Retinal pigment epithelial cell (primary cell): ENCODE measurements around the gene SCMH1.

Source experiments
- DNase-seq: peaks from one replicate; pipeline ENCODE4 v3.0.0-alpha.2; 2010; ENCODE audit warnings: low read depth
- H3K4me3 ChIP-seq: 2 replicates; pipeline ENCODE4 v1.5.1; 2011; ENCODE audit warnings: mild to moderate bottlenecking, low read length, control low read depth, moderate library complexity
- TF ChIP-seq, protein P1 (sequence below): conservative IDR thresholded peaks from 2 replicates; pipeline ENCODE4 v1.5.1; 2011; ENCODE audit warnings: low read depth, low read length, control low read depth, inconsistent platforms

SCMH1 gene

GRCh38 chr1:41174170-41174569 is 67.9 kb downstream of the SCMH1 start:
- TF ChIP-seq, protein P1, sequence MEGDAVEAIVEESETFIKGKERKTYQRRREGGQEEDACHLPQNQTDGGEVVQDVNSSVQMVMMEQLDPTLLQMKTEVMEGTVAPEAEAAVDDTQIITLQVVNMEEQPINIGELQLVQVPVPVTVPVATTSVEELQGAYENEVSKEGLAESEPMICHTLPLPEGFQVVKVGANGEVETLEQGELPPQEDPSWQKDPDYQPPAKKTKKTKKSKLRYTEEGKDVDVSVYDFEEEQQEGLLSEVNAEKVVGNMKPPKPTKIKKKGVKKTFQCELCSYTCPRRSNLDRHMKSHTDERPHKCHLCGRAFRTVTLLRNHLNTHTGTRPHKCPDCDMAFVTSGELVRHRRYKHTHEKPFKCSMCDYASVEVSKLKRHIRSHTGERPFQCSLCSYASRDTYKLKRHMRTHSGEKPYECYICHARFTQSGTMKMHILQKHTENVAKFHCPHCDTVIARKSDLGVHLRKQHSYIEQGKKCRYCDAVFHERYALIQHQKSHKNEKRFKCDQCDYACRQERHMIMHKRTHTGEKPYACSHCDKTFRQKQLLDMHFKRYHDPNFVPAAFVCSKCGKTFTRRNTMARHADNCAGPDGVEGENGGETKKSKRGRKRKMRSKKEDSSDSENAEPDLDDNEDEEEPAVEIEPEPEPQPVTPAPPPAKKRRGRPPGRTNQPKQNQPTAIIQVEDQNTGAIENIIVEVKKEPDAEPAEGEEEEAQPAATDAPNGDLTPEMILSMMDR: no peak
- H3K4me3 ChIP-seq: no peak overlapping the region
- DNase-seq: no peak

- no peak overlapping the region for H3K4me3 ChIP-seq
- TF ChIP-seq, protein P1: no peak
- DNase-seq: no peak
Measured at GRCh38 chr1:41173651-41174050, 68.5 kb downstream of the SCMH1 start.

DNA sequence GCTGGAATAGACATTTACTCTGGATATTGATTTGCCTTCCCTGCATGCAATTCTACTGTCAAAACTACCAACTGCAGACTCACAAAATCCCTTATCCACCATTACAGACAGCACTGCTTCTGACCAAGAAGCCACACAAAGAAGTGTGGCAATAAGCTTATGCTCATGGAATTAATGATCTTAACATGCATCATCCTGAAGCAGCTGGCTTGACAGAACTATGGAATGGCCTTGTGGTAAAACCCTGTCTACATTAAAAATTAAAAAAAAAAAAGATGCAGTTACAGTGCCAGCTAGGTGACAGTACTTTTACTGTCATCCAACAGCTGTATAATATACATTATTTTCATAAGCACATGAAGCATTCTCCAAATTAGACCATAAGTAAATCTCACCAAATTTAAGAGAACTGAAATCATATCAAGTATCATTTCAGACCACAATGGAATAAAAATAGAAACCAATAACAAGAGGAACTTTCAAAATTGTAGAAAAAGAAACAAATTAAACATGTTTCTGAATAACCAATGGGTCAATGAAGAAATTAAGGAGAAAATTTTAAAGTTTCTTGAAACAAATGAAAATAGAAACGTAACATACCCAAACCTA is 70.7 kb downstream of the SCMH1 start:
- no peak for DNase-seq
- TF ChIP-seq, protein P1: no peak
- H3K4me3 ChIP-seq: no peak overlapping the region

GRCh38 chr1:41169799-41170180 is 72.3 kb downstream of the SCMH1 start:
- no peak for DNase-seq
- TF ChIP-seq, protein P1: no peak
- H3K4me3 ChIP-seq: no peak overlapping the region

DNA sequence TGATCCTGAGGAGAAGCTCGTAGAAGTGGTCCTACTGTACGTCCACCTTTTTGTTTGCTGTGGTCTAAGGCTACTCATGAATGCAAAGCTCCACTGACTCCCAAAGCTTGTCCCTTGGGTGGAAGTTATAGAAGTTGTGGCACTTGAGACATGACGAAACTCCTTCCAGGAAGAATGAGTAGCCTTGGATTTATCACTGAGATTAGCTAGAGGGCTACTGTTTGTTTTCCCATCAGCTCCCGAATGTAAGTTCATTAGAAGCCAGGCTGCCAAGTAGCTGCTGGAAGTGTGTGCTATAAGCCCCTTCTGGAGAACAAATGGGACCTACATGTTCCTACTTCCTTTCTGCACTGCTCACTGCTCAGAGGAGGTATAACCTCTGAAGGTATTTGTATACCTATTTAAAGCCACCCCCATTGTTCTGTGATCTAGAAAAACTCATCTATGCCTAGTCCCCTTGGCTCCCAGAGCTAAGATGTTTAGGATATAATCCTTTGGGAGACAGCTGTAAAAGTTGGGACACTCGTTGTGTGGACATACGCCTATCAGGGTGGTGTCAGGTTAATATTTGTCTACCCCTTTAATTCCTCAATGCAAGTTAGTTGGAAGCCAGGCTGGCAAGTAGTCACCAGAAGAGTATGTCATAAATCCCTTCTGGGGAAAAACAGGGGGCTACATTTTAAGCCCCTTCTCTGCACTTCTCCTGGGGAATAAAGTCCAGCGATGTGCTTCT is 72.9 kb downstream of the SCMH1 start:
- no peak overlapping the region for H3K4me3 ChIP-seq
- DNase-seq: no peak
- TF ChIP-seq, protein P1: no peak

DNA sequence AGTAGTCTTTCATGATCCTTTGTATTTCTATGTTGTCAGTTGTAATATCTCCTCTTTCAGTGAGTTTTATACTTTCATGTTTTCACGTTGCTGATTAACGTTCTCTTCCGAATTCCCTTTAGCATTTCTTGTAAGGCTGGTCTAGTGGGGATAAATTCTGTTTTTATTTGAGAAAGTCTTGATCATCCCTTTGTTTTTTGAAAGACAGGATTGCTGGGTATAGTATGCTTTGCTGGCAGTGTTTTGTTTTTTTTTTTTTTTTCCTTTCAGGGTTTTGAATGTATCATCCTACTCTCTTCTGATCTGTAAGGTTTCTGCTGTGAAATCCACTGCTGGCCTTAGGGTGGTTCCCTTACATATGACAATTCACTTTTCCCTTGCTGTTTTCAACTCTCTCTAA is 74.4 kb downstream of the SCMH1 start:
- TF ChIP-seq, protein P1: no peak
- DNase-seq: no peak
- H3K4me3 ChIP-seq: no peak overlapping the region

- no peak overlapping the region for H3K4me3 ChIP-seq
- TF ChIP-seq, protein P1: no peak
- DNase-seq: no peak
Measured at GRCh38 chr1:41164727-41165126, 77.4 kb downstream of the SCMH1 start.
